Measurements from ENCODE around the gene ESR2. TPM values are rescaled to one million over a fixed set of nuclear protein-coding genes. Genes with fewer than 3 reads are reported as not detected.

The ESR2 gene
- total and polyA plus RNA-seq, 2 of the 8 experiments (the other 6 are each of a cell fraction or from before 2014, with no cell fraction given), result 0.19 to 0.23 TPM

DNA sequence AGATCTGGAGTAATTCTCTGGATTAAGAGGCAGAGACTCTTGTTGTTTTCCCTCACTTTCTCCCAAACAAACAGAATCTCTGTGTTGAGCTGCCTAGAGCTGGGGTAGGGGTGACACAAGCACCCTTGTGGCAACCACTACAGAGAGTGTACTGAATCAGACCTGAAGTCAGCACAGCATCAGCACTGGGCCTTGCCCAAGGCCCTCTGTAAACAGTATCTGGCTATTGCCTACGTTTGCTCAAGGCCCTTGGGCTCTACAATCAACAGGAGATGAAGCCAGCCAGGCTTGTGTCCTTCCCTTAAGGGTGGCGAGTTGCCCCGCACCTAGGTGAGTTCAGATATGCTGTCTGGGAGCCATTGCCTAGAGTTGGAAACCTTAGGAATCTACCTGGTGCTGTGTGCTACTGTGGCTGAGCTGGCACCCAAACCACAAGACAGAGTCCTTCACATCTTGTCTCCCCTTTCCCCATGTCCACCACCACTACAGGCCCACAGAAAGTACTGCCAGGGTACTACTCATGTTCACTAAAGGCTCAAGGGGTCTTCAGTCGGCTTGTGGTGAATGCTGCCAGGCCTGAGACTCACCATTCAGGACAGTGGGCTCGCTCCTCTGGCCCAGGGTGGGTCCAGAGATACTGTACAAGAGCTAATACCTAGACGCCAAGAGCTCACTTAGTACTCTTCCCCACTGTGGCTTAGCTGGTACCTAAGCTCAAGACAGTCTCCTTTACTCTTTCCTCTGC lies 234.5 kb downstream of the ESR2 start (continued):
- no peak for TF ChIP-seq JUN (IDR thresholded peaks at IDR 0.05; ENCODE audit: low read depth, low read length)
- TF ChIP-seq NANOG (IDR thresholded peaks at IDR 0.05; ENCODE audit: insufficient read depth, low read depth, low read length, poor library complexity, severe bottlenecking), result no peak
- no peak for TF ChIP-seq CTCF (IDR thresholded peaks at IDR 0.05; ENCODE audit: control extremely low read depth in 1 of 3, insufficient read depth in 1 of 3, low read depth in 1 of 3, low read length in 3 of 3)
- no peak for TF ChIP-seq NRF1 (IDR thresholded peaks at IDR 0.05; ENCODE audit: low read depth, low read length)
- no peak for TF ChIP-seq CEBPB (IDR thresholded peaks at IDR 0.05; ENCODE audit: low read depth, low read length)
- no peak for TF ChIP-seq EGR1 (IDR thresholded peaks at IDR 0.05; ENCODE audit: borderline replicate concordance, low read depth, low read length)
- TF ChIP-seq CHD2 (IDR thresholded peaks at IDR 0.05; ENCODE audit: low read length), result no peak
